Measurements from ENCODE around the gene MYADML2.
"Not testable (repeated sequence)": the region's sequence is repeated elsewhere in the genome, so short reads cannot be mapped to it uniquely, and the experiment has no call there.

Gene MYADML2

DNA sequence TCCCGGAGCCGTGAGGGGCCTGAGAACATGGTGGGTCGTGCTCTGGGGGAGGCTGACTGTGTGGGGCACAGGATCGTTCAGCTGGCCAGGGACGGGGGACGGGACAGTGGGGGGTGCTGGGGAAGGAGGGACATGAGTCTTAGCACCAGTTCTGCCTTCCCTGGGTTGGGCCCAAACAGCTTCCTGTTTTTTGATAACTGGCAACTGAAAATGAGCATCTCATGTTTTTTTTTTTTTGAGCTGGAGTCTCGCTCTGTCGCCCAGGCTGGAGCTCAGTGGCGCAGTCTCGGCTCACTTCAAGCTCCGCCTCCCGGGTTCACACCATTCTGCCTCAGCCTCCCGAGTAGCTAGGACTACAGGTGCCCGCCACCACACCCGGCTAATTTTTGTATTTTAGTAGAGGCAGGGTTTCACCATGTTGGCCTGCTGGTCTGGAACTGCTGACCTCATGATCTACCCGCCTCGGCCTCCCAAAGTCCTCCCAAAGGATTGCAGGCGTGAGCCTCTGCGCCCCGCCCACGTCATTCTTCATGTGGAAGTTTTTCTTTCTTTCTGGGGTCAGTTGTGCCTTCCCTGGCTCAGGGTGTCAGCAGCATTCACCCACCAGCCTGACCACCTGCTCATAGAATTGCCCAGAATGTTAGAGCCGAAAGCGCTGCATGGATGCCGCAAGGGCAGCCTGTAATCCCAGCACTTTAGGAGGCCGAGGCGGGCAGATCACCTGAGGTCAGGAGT lies 36.8 kb upstream of the MYADML2 start:
- H4K20me1 ChIP-seq (ENCODE audit: low read depth, low read length), result no peaks in the 10 kb centered on the region
- no peak overlapping the region for H3K4me2 ChIP-seq (ENCODE audit: low read depth, low read length, poor library complexity, severe bottlenecking)
- no peaks in the 10 kb centered on the region for H3K79me2 ChIP-seq (ENCODE audit: insufficient read depth, low read length)
- H3K36me3 ChIP-seq (ENCODE audit: low read length), result no peaks in the 10 kb centered on the region
- H3K9me2 ChIP-seq (replicated peaks; ENCODE audit: insufficient read depth, low read length), result no peaks in the 10 kb centered on the region
- no peak overlapping the region for H3K4me3 ChIP-seq (ENCODE audit: insufficient read depth, low read length, poor library complexity, severe bottlenecking)
- H3K9ac ChIP-seq (ENCODE audit: low read length), result no peak overlapping the region
- H3K27ac ChIP-seq (ENCODE audit: low read depth, low read length), result no peak overlapping the region
- H3K9me3 ChIP-seq (ENCODE audit: insufficient read depth, low read length), result no peaks in the 10 kb centered on the region
- H3K27me3 ChIP-seq (ENCODE audit: low read length), result no peaks in the 10 kb centered on the region
- no peak for TF ChIP-seq EZH2phosphoT487 (conservative IDR thresholded peaks at IDR 0.05; ENCODE audit: low read length)
- TF ChIP-seq, protein P1, sequence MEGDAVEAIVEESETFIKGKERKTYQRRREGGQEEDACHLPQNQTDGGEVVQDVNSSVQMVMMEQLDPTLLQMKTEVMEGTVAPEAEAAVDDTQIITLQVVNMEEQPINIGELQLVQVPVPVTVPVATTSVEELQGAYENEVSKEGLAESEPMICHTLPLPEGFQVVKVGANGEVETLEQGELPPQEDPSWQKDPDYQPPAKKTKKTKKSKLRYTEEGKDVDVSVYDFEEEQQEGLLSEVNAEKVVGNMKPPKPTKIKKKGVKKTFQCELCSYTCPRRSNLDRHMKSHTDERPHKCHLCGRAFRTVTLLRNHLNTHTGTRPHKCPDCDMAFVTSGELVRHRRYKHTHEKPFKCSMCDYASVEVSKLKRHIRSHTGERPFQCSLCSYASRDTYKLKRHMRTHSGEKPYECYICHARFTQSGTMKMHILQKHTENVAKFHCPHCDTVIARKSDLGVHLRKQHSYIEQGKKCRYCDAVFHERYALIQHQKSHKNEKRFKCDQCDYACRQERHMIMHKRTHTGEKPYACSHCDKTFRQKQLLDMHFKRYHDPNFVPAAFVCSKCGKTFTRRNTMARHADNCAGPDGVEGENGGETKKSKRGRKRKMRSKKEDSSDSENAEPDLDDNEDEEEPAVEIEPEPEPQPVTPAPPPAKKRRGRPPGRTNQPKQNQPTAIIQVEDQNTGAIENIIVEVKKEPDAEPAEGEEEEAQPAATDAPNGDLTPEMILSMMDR (IDR thresholded peaks at IDR 0.05; ENCODE audit: insufficient read depth, low read length, poor library complexity, severe bottlenecking), result no peak
- H3F3A ChIP-seq (ENCODE audit: insufficient read depth), result no peaks in the 10 kb centered on the region
- no peak overlapping the region for H2AFZ ChIP-seq (ENCODE audit: low read depth, low read length, severe bottlenecking)

DNA sequence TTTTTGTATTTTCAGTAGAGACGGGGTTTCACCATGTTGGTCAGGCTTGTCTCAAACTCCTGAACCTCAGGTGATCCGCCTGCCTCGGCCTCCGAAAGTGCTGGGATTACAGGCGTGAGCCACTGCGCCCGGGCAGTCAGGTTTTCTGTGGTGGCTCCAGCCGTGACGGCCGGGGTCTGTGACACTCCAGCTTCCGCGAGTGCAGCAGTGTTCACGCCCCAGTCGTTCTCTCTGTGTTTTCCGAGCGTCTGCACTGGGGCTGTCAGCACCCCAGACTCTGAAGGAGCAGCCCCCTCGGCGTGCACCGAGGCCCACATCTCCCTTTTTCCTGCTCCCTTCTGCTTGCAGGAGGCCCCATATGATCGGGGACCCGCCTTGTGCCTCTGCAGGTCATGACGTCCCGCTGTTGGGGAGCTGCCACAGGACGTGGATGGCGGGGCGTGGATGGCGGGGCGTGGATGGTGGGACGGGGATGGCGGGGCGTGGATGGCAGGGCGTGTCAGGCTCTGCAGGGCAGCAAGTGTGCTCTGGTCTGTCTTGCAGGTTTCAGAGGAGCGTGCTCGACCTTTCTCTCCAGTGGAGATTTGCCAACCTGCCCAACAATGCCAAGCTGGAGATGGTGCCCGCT lies 36.1 kb upstream of the MYADML2 start:
- Histone ChIP-seq H3K27ac (ENCODE audit: low read depth, low read length) (no peak overlapping the region), H3K9me2 (replicated peaks; ENCODE audit: insufficient read depth, low read length) (no peaks in the 10 kb centered on the region), H3K9me3 (ENCODE audit: insufficient read depth, low read length) (no peaks in the 10 kb centered on the region), H3K4me3 (ENCODE audit: insufficient read depth, low read length, poor library complexity, severe bottlenecking) (no peak overlapping the region), H4K20me1 (ENCODE audit: low read depth, low read length) (no peaks in the 10 kb centered on the region), H3K36me3 (ENCODE audit: low read length) (no peaks in the 10 kb centered on the region), H3K9ac (ENCODE audit: low read length) (no peak overlapping the region), H3F3A (ENCODE audit: insufficient read depth) (no peaks in the 10 kb centered on the region), H3K27me3 (ENCODE audit: low read length) (no peaks in the 10 kb centered on the region), H2AFZ (ENCODE audit: low read depth, low read length, severe bottlenecking) (no peak overlapping the region), H3K4me2 (ENCODE audit: low read depth, low read length, poor library complexity, severe bottlenecking) (no peak overlapping the region), H3K79me2 (ENCODE audit: insufficient read depth, low read length) (peaks cover 5% of the 10 kb centered on the region; the same call in 1 of the 2 replicates)
- no peak for TF ChIP-seq EZH2phosphoT487 (conservative IDR thresholded peaks at IDR 0.05; ENCODE audit: low read length)
- TF ChIP-seq, protein P1 (IDR thresholded peaks at IDR 0.05; ENCODE audit: insufficient read depth, low read length, poor library complexity, severe bottlenecking), result no peak

DNA sequence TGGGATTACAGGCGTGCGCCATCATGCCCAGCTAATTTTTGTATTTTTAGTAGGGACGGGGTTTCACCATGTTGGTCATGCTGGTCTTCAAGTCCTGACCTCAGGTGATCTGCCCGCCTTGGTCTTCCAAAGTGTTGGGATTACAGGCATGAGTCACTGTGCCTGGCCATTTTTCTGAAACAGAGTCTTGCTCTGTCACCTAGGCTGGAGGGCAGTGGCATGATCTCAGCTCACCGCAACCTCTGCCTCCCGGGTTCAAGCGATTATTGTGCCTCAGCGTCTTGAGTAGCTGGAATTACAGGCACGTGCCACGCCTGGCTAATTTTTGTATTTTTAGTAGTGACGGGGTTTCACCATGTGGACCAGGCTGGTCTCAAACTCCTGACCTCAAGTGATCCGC lies 34.5 kb upstream of the MYADML2 start:
- H4K20me1 ChIP-seq (ENCODE audit: low read depth, low read length); H3K9ac ChIP-seq (ENCODE audit: low read length); H3K4me2 ChIP-seq (ENCODE audit: low read depth, low read length, poor library complexity, severe bottlenecking); H3K4me3 ChIP-seq (ENCODE audit: insufficient read depth, low read length, poor library complexity, severe bottlenecking); H3K9me2 ChIP-seq (replicated peaks; ENCODE audit: insufficient read depth, low read length); H3K79me2 ChIP-seq (ENCODE audit: insufficient read depth, low read length); H3K36me3 ChIP-seq (ENCODE audit: low read length); H3K27ac ChIP-seq (ENCODE audit: low read depth, low read length); H3K27me3 ChIP-seq (ENCODE audit: low read length); H2AFZ ChIP-seq (ENCODE audit: low read depth, low read length, severe bottlenecking); H3K9me3 ChIP-seq (ENCODE audit: insufficient read depth, low read length); H3F3A ChIP-seq (ENCODE audit: insufficient read depth): not testable (repeated sequence)

DNA sequence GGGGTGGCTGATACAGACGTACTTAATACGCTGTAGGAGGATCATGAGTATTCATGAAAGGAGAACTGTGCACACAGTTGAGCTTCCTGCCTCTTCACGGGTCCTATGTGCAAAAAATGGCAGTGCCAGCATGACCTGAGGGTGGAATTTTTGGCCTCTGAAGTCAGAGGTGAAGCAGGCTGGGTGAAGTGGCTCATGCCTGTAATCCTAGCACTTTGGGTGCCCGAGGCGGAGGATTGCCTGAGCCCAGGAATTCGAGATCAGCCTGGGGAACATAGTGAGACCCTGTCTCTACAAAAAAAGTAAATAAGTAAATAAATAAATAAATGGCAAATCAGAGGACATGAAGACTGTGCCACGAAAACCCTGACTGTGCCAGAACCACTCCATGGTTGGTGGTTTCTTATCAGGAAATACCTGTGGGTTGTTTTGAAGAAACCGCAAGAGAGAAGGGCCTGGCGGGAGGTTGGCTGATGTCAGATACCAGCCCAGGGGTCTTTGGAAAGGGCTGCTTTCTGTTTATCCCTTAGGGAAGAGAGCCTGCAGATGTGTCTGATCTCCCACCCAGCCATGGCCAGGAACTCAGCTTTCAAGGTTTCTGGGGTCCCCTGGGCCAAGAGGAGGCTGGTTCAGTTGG lies 33.8 kb upstream of the MYADML2 start:
- Histone ChIP-seq H3K36me3 (ENCODE audit: low read length) (no peaks in the 10 kb centered on the region), H2AFZ (ENCODE audit: low read depth, low read length, severe bottlenecking) (no peak overlapping the region), H3F3A (ENCODE audit: insufficient read depth) (no peaks in the 10 kb centered on the region; the same call in 1 of the 2 replicates), H4K20me1 (ENCODE audit: low read depth, low read length) (no peaks in the 10 kb centered on the region), H3K79me2 (ENCODE audit: insufficient read depth, low read length) (peaks cover 9% of the 10 kb centered on the region; the same call in 1 of the 2 replicates), H3K9ac (ENCODE audit: low read length) (no peak overlapping the region), H3K9me2 (replicated peaks; ENCODE audit: insufficient read depth, low read length) (no peaks in the 10 kb centered on the region), H3K27ac (ENCODE audit: low read depth, low read length) (no peak overlapping the region), H3K27me3 (ENCODE audit: low read length) (no peaks in the 10 kb centered on the region), H3K9me3 (ENCODE audit: insufficient read depth, low read length) (no peaks in the 10 kb centered on the region), H3K4me3 (ENCODE audit: insufficient read depth, low read length, poor library complexity, severe bottlenecking) (no peak overlapping the region), H3K4me2 (ENCODE audit: low read depth, low read length, poor library complexity, severe bottlenecking) (no peak overlapping the region)
- TF ChIP-seq, protein P1 (IDR thresholded peaks at IDR 0.05; ENCODE audit: insufficient read depth, low read length, poor library complexity, severe bottlenecking), result no peak
- no peak for TF ChIP-seq EZH2phosphoT487 (conservative IDR thresholded peaks at IDR 0.05; ENCODE audit: low read length)

Measured in SU-DHL-6 (cell line).